ENCODE data around the gene TCERG1L.

TCERG1L gene

GRCh38 chr10:131077031-131077430 is 234.5 kb downstream of the TCERG1L start:
- no peak for TF ChIP-seq ZNF274 (IDR thresholded peaks at IDR 0.05; ENCODE audit: low read depth, low read length)
- H3K4me3 ChIP-seq (ENCODE audit: low read length) = no peak overlapping the region

GRCh38 chr10:131076356-131076755 is 235.2 kb downstream of the TCERG1L start:
- TF ChIP-seq ZNF274 (IDR thresholded peaks at IDR 0.05; ENCODE audit: low read depth, low read length) = no peak

DNA sequence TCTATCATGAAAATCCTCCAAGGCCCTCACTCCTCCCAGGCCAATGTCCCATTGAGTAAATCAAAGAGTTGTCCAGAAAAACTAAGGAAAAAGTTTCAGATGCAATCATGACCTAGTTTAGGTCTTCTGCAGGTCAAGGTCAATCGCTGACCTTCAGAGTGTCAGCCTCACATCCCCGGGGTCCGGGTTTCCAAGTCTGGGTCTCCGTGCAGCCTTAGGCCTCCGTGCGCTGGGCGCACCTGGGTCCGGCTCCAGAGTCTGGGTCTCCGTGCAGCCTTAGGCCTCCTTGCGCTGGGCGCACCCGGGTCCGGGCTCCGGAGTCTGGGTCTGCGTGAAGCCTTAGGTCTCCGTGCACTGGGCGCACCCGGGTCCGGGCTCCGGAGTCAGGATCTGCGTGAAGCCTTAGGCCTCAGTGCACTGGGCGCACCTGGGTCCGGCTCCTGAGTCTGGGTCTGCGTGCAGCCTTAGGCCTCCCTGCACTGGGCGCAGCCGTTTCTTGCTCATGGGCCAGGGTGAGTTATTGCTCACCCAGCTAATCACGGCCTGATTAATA is 236.2 kb downstream of the TCERG1L start:
- no peak for TF ChIP-seq ZNF274 (IDR thresholded peaks at IDR 0.05; ENCODE audit: low read depth, low read length)
- no peak overlapping the region for H3K4me3 ChIP-seq (ENCODE audit: low read length)

More at GRCh38 chr10:131076356-131076755, 235.2 kb downstream of the TCERG1L start:
- no peak overlapping the region for H3K4me3 ChIP-seq (ENCODE audit: low read length)

DNA sequence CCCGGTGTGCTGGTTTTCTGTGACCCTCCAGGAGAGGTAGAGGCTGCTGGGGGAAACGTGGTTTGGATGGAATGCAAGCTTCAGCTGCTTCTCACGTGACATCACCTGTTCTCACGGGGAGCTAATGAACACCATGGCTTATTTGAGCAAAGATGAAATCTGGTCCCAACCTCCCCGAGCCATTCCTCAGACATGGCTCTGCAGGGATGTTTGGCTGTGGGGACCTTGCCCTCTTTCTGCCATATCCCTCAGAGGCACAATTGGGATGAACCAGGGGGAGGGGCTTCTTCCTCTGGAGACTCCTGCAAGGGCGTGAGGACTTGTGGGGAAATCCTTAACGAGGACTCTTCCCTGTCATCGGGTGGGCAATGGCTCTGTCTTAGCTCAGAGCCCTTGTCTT is 236.8 kb downstream of the TCERG1L start:
- no peak overlapping the region for H3K4me3 ChIP-seq (ENCODE audit: low read length)
- no peak for TF ChIP-seq ZNF274 (IDR thresholded peaks at IDR 0.05; ENCODE audit: low read depth, low read length)

DNA sequence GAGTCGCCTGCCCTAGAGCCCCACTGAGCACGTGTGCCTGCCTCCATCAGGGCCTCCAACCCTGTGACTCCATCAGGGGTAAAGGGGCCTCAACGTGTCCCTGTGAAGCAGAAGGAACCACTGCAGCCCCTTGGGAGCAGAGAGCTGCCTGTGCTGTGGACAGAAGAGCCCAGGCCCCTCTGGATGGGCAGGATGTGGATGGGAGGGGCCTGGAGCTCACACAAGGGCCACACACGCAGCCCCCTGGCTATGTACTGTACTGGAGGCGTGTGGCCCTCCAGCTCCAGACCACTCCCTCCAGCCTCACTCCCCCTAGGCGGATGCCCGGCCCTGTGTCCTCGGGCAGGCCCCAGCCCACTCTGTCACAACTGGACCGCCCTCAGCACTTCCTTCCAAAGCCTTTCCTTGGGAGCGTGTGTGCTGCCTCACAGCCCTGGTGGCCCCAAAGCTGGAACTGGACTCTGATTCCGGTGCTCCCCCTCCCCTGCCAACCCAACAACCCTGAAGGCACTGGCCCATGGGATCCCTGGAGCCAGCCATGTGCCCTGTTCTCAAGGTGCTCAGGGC is 238.0 kb downstream of the TCERG1L start:
- no peak overlapping the region for H3K4me3 ChIP-seq (ENCODE audit: low read length)
- no peak for TF ChIP-seq ZNF274 (IDR thresholded peaks at IDR 0.05; ENCODE audit: low read depth, low read length)

- H3K4me3 ChIP-seq (ENCODE audit: low read length) = no peak overlapping the region
- TF ChIP-seq ZNF274 (IDR thresholded peaks at IDR 0.05; ENCODE audit: low read depth, low read length) = no peak
Observed at GRCh38 chr10:131072651-131073468, 238.7 kb downstream of the TCERG1L start.

- H3K4me3 ChIP-seq (ENCODE audit: low read length) = no peak overlapping the region
- no peak for TF ChIP-seq ZNF274 (IDR thresholded peaks at IDR 0.05; ENCODE audit: low read depth, low read length)
Observed at GRCh38 chr10:131071721-131072120, 239.8 kb downstream of the TCERG1L start.

- no peak overlapping the region for H3K4me3 ChIP-seq (ENCODE audit: low read length)
- TF ChIP-seq ZNF274 (IDR thresholded peaks at IDR 0.05; ENCODE audit: low read depth, low read length) = no peak
Observed at GRCh38 chr10:131070856-131071255, 240.7 kb downstream of the TCERG1L start.

DNA sequence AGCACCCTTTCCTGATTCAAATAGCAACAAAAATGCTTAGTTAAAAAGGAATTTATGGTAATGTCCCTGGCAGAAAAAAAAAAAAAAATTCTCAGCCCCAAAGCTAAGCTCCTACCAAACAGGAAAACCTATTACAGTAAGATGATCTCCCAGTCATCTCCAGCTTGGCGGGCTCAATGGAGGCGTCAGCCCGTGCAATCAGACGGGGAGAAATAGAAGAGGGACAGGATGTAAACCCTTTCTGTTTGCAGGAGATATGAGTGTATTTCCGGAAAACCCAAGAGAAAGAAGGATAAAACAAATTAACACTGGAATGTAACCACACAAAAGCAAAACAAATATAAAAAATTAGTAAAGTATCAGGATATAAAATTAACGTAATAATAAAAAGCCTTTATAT is 242.8 kb downstream of the TCERG1L start:
- TF ChIP-seq ZNF274 (IDR thresholded peaks at IDR 0.05; ENCODE audit: low read depth, low read length) = no peak
- no peak overlapping the region for H3K4me3 ChIP-seq (ENCODE audit: low read length)

DNA sequence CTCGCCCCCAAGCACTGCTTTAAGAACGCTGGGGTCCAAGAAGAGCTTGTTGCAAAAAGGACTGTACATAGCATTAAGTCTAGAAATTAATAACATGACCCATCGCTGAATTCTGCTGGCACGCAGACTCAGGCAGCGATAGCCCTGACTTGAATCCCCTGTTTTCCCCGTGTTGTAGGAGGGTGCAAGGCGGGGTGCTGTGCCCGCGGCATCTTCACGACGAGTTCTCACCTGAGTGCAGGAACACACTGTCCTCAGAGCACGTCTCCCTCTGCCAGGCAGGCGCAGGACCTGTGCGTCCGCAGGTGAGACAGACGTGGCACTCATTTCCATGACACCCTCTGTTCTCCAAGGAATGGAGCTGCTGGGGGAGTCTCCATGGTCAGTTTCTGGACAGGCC is 243.2 kb downstream of the TCERG1L start:
- no peak for TF ChIP-seq ZNF274 (IDR thresholded peaks at IDR 0.05; ENCODE audit: low read depth, low read length)
- H3K4me3 ChIP-seq (ENCODE audit: low read length) = no peak overlapping the region

- no peak overlapping the region for H3K4me3 ChIP-seq (ENCODE audit: low read length)
- no peak for TF ChIP-seq ZNF274 (IDR thresholded peaks at IDR 0.05; ENCODE audit: low read depth, low read length)
Observed at GRCh38 chr10:131067690-131068089, 243.8 kb downstream of the TCERG1L start.

- no peak for TF ChIP-seq ZNF274 (IDR thresholded peaks at IDR 0.05; ENCODE audit: low read depth, low read length)
Observed at GRCh38 chr10:131065673-131066305, 245.7 kb downstream of the TCERG1L start.

DNA sequence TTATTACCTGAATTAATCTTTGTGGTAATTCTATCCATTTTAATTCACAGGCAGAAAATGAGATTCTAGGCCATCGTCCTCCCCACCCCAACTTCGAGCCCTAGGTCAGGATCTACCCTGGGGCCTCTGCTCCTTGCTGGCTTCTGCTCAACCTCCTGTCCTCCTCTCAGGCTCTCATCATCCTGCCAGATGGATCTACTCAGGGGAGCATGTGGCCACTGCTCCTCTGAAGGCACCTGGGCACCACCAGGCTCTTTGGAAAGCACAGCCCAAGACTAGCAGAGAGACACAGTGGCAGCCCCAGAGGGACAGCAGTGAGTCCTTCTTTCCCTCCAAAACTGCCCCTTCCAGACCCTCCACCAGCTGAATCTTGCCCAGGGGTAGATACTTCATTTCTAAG is 248.2 kb downstream of the TCERG1L start:
- no peak for TF ChIP-seq ZNF274 (IDR thresholded peaks at IDR 0.05; ENCODE audit: low read depth, low read length)
- no peak overlapping the region for H3K4me3 ChIP-seq (ENCODE audit: low read length)

More at GRCh38 chr10:131065673-131066305, 245.7 kb downstream of the TCERG1L start:
- no peak overlapping the region for H3K4me3 ChIP-seq (ENCODE audit: low read length)

DNA sequence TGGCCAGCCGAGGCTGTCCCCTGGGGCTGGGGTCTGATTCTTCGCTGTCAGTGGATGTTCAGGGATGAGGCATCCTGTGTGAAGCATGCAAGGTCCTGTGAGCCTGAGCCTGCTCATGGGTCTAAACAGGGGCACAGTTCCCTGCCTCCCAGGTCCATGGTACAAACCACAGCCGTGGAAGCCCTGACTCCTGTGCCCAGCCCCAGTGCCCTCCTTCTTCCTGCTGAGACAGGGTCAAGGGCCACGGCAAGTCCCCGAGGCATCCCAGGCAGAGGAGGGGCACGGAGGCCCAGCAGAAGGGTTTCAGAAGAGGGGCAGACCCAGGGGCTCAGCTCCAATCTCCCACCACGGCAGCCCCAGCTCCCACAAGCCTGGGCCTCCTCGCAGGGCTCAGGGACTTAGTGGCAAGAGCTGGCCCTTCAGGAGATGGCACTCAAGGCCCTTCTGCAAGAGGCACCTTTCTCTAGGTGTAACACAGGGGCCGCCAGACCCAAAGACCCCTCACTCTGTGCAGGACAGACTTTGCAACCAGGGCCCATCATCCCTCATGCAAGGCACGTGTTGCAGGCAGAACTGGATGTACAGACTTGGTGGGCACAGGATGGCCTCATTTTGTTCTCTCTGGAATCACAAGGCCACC is 248.8 kb downstream of the TCERG1L start:
- no peak for TF ChIP-seq ZNF274 (IDR thresholded peaks at IDR 0.05; ENCODE audit: low read depth, low read length)

More for the DNA sequence above, 248.8 kb downstream of the TCERG1L start:
- H3K4me3 ChIP-seq (ENCODE audit: low read length) = no peak overlapping the region

All from GM08714 (cell line).